Measurements from ENCODE around the gene RNF149.
"Not testable (repeated sequence)": the region's sequence is repeated elsewhere in the genome, so short reads cannot be mapped to it uniquely, and the experiment has no call there.

RNF149 gene

GRCh38 chr2:101253703-101254450, 54.6 kb downstream of the RNF149 start:
- DNase-seq (no peak), ATAC-seq (no peak)

- peak; percentile 62 for ATAC-seq
- peak; percentile 70 for DNase-seq
These were observed 55.3 kb downstream of the RNF149 start for GRCh38 chr2:101253013-101253702.

- peak; percentile 99 for DNase-seq
These were observed 56.0 kb downstream of the RNF149 start, which contains the start of gene CNOT11 for GRCh38 chr2:101252408-101253012. CNOT11 (plus strand) TSS chr2:101252886; CDS start chr2:101252965, 79 bp downstream.

GRCh38 chr2:101251844-101252407, 56.6 kb downstream of the RNF149 start:
- peak; percentile 19 for DNase-seq

More at GRCh38 chr2:101252408-101253012, 56.0 kb downstream of the RNF149 start, which contains the start of gene CNOT11:
- peak; percentile 94 for ATAC-seq

GRCh38 chr2:101251246-101251781, 57.2 kb downstream of the RNF149 start:
- not testable (repeated sequence) for DNase-seq

More at GRCh38 chr2:101251844-101252407, 56.6 kb downstream of the RNF149 start:
- ATAC-seq, result peak; percentile 45

GRCh38 chr2:101249826-101250225, 58.7 kb downstream of the RNF149 start:
- ATAC-seq, result no peak
- no peak for DNase-seq

More at GRCh38 chr2:101251246-101251781, 57.2 kb downstream of the RNF149 start:
- not testable (repeated sequence) for ATAC-seq

GRCh38 chr2:101248756-101249155, 59.7 kb downstream of the RNF149 start:
- ATAC-seq, result not testable (repeated sequence)

GRCh38 chr2:101245468-101245867, 63.0 kb downstream of the RNF149 start:
- not testable (repeated sequence) for DNase-seq, ATAC-seq

More at GRCh38 chr2:101248756-101249155, 59.7 kb downstream of the RNF149 start:
- DNase-seq, result not testable (repeated sequence)

- not testable (repeated sequence) for ATAC-seq, DNase-seq
These were observed 63.6 kb downstream of the RNF149 start for GRCh38 chr2:101244899-101245298.

GRCh38 chr2:101244373-101244772, 64.1 kb downstream of the RNF149 start:
- ATAC-seq, DNase-seq: not testable (repeated sequence)

- no peak for ATAC-seq
These were observed 67.3 kb downstream of the RNF149 start for GRCh38 chr2:101241158-101241557.

GRCh38 chr2:101240694-101241093, 67.8 kb downstream of the RNF149 start:
- DNase-seq, ATAC-seq: not testable (repeated sequence)

More at GRCh38 chr2:101241158-101241557, 67.3 kb downstream of the RNF149 start:
- no peak for DNase-seq

GRCh38 chr2:101239760-101240118, 68.8 kb downstream of the RNF149 start:
- ATAC-seq, DNase-seq: not testable (repeated sequence)

GRCh38 chr2:101238930-101239759, 69.4 kb downstream of the RNF149 start:
- DNase-seq, result no peak
- ATAC-seq, result no peak

- not testable (repeated sequence) for DNase-seq, ATAC-seq
These were observed 70.6 kb downstream of the RNF149 start for GRCh38 chr2:101237944-101238343.

- DNase-seq, ATAC-seq: not testable (repeated sequence)
These were observed 72.5 kb downstream of the RNF149 start for GRCh38 chr2:101235956-101236355.

- no peak for ATAC-seq
- DNase-seq, result no peak
These were observed 74.1 kb downstream of the RNF149 start for GRCh38 chr2:101234169-101234938.

GRCh38 chr2:101232770-101233169, 75.7 kb downstream of the RNF149 start:
- no peak for ATAC-seq

GRCh38 chr2:101231937-101232730, 76.4 kb downstream of the RNF149 start:
- no peak for ATAC-seq
- no peak for DNase-seq

More at GRCh38 chr2:101232770-101233169, 75.7 kb downstream of the RNF149 start:
- no peak for DNase-seq
